Nephron progenitor cell (in vitro differentiated cells): ENCODE measurements around the gene PTH2.

Source experiments
- DNase-seq: peaks from one replicate; pipeline ENCODE4 v3.0.0; 2021
- H3K27ac Mint-ChIP-seq: 2 replicates; pipeline ENCODE4 v1.8.0; 2021; ENCODE audit warnings: mild to moderate bottlenecking, moderate library complexity, mixed read lengths
- H3K27me3 Mint-ChIP-seq: 2 replicates; pipeline ENCODE4 v1.8.0; 2021; ENCODE audit warnings: mild to moderate bottlenecking, low read depth, mixed read lengths; ENCODE audit not compliant: poor library complexity
- H3K36me3 Mint-ChIP-seq: 2 replicates; pipeline ENCODE4 v1.8.0; 2021; ENCODE audit warnings: low read depth, mixed read lengths
- H3K4me1 Mint-ChIP-seq: 2 replicates; pipeline ENCODE4 v1.8.0; 2021; ENCODE audit warnings: mixed read lengths
- H3K4me3 Mint-ChIP-seq: 2 replicates; pipeline ENCODE4 v1.8.0; 2021; ENCODE audit warnings: mild to moderate bottlenecking, moderate library complexity, mixed read lengths
- H3K9me3 Mint-ChIP-seq: 2 replicates; pipeline ENCODE4 v1.8.0; 2021; ENCODE audit warnings: mild to moderate bottlenecking, moderate library complexity, mixed read lengths
- CTCF ChIP-seq: fragments of 200-600 bp; sonication (generic); IDR thresholded peaks from 2 replicates; pipeline ENCODE4 v1.5.0; 2021; ENCODE audit warnings: antibody characterized with exemption

Gene PTH2

GRCh38 chr19:49420227-49420626 lies 3.0 kb downstream of the PTH2 start:
- no peak for TF ChIP-seq CTCF
- no peaks in the 10 kb centered on the region for H3K36me3 Mint-ChIP-seq
- no peak overlapping the region for H3K27ac Mint-ChIP-seq
- no peaks in the 10 kb centered on the region for H3K9me3 Mint-ChIP-seq
- H3K4me3 Mint-ChIP-seq, result no peak overlapping the region
- peaks cover 67% of the 10 kb centered on the region for H3K4me1 Mint-ChIP-seq
- H3K27me3 Mint-ChIP-seq, result peaks cover 78% of the 10 kb centered on the region
- DNase-seq, result no peak

GRCh38 chr19:49419173-49419572 lies 4.1 kb downstream of the PTH2 start:
- no peak for DNase-seq
- no peak for TF ChIP-seq CTCF
- Mint-ChIP-seq H3K27me3 (peaks cover 71% of the 10 kb centered on the region), H3K36me3 (no peaks in the 10 kb centered on the region), H3K4me1 (peaks cover 73% of the 10 kb centered on the region), H3K27ac (no peak overlapping the region), H3K9me3 (no peaks in the 10 kb centered on the region), H3K4me3 (no peak overlapping the region)

- DNase-seq, result no peak
- TF ChIP-seq CTCF, result no peak
- peaks cover 64% of the 10 kb centered on the region for H3K27me3 Mint-ChIP-seq
- no peaks in the 10 kb centered on the region for H3K9me3 Mint-ChIP-seq
- no peak overlapping the region for H3K27ac Mint-ChIP-seq
- H3K4me1 Mint-ChIP-seq, result peaks cover 73% of the 10 kb centered on the region
- no peaks in the 10 kb centered on the region for H3K36me3 Mint-ChIP-seq
- no peak overlapping the region for H3K4me3 Mint-ChIP-seq
Measured at GRCh38 chr19:49418511-49418910, 4.7 kb downstream of the PTH2 start.

GRCh38 chr19:49417088-49417487 lies 6.2 kb downstream of the PTH2 start:
- no peak for TF ChIP-seq CTCF
- no peak for DNase-seq
- Mint-ChIP-seq H3K4me3 (no peak overlapping the region), H3K36me3 (no peaks in the 10 kb centered on the region), H3K27me3 (peaks cover 50% of the 10 kb centered on the region), H3K4me1 (peaks cover 78% of the 10 kb centered on the region), H3K9me3 (no peaks in the 10 kb centered on the region), H3K27ac (no peak overlapping the region)

GRCh38 chr19:49415810-49416200 lies 7.4 kb downstream of the PTH2 start:
- Mint-ChIP-seq H3K4me3 (no peak overlapping the region), H3K36me3 (no peaks in the 10 kb centered on the region), H3K27ac (no peak overlapping the region), H3K9me3 (no peaks in the 10 kb centered on the region), H3K4me1 (peaks cover 79% of the 10 kb centered on the region), H3K27me3 (peaks cover 37% of the 10 kb centered on the region)
- no peak for TF ChIP-seq CTCF
- no peak for DNase-seq

- DNase-seq, result no peak
- no peak overlapping the region for H3K27ac Mint-ChIP-seq
- peaks cover 32% of the 10 kb centered on the region for H3K27me3 Mint-ChIP-seq
- no peak overlapping the region for H3K4me3 Mint-ChIP-seq
- H3K9me3 Mint-ChIP-seq, result no peaks in the 10 kb centered on the region
- peaks cover 74% of the 10 kb centered on the region for H3K4me1 Mint-ChIP-seq
- H3K36me3 Mint-ChIP-seq, result no peaks in the 10 kb centered on the region
- no peak for TF ChIP-seq CTCF
Measured at GRCh38 chr19:49415102-49415809, 8.0 kb downstream of the PTH2 start.
